ENCODE results near the gene PPAN.

- TF ChIP-seq CTCF (IDR thresholded peaks at IDR 0.05) (no peak), POLR2A (IDR thresholded peaks at IDR 0.05) (no peak)
Measured at GRCh38 chr19:10089801-10090375, 16.3 kb upstream of the PPAN start.

Data from testis (tissue), 2 donors.